IPS DF 6.9 (cell line): Measurements from ENCODE around the gene TFIP11.

ENCODE experiments used
- DNase-seq: peaks from one replicate; pipeline ENCODE4 v3.0.0-alpha.2; 2013; ENCODE audit warnings: low read depth, low spot score
- H3K27ac ChIP-seq: one replicate; pipeline ENCODE4 v1.5.1; 2013; ENCODE audit warnings: low read length, control low read depth
- H3K27me3 ChIP-seq: 2 replicates; pipeline ENCODE4 v1.6.1; 2013; ENCODE audit warnings: mild to moderate bottlenecking, low read length; ENCODE audit not compliant: control insufficient read depth, insufficient read depth
- H3K36me3 ChIP-seq: 2 replicates; pipeline ENCODE4 v1.6.1; 2013; ENCODE audit warnings: low read length; ENCODE audit not compliant: control insufficient read depth, insufficient read depth
- H3K4me1 ChIP-seq: 2 replicates; pipeline ENCODE4 v1.6.1; 2013; ENCODE audit warnings: low read length; ENCODE audit not compliant: control insufficient read depth, insufficient read depth
- H3K4me3 ChIP-seq: 2 replicates; pipeline ENCODE4 v1.5.1; 2013; ENCODE audit warnings: mild to moderate bottlenecking, low read length
- H3K9me3 ChIP-seq: 2 replicates; pipeline ENCODE4 v1.6.1; 2013; ENCODE audit warnings: low read length, inconsistent platforms; ENCODE audit not compliant: control insufficient read depth, insufficient read depth
- WGBS: extraction: QIAGEN DNeasy Blood & Tissue Kit; methylation state at CpG from one replicate; pipeline ENCODE4 v1.1.7; 2013; ENCODE audit warnings: mixed read lengths, missing lambda C conversion rate; ENCODE audit not compliant: insufficient read length, insufficient coverage; 5-methylcytosine and 5-hydroxymethylcytosine counted together

Gene TFIP11

GRCh38 chr22:26463688-26464087, 48.6 kb downstream of the TFIP11 start:
- Histone ChIP-seq H3K9me3 (no peaks in the 10 kb centered on the region), H3K27ac (no peak overlapping the region), H3K4me3 (no peak overlapping the region), H3K36me3 (peaks cover 34% of the 10 kb centered on the region; the same call in 1 of the 2 replicates), H3K27me3 (no peaks in the 10 kb centered on the region), H3K4me1 (no peaks in the 10 kb centered on the region)
- no CpG with 5 or more reads among the region's 9 CpGs for WGBS
- no peak for DNase-seq

DNA sequence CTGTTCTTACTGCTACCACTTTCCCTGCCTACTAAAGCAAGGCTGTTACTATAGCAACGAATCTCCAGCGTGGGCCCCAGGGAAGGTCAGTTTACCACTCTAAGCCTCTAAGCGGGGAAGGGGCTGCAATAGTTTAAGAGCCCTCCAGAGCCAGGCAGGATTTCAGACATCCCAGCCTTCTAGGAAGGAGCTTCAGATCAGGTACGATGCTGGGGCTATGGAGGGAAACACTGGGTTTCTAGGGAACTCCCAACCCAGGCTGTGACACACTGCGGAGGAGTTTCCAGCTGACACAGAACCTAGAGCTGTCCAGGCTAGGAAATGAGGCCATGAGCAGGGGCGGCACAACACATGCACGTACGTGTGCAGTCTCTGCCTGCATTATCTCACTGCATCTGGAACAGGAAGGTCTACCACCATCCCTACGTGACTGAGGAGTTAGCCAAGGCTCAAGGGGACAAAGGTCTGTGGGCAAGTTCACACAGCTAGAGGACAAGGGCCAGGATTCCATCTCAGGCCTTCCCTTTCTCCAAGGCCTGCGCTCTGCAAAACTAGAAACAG, 49.1 kb downstream of the TFIP11 start:
- Histone ChIP-seq H3K27me3 (no peaks in the 10 kb centered on the region), H3K9me3 (no peaks in the 10 kb centered on the region), H3K27ac (no peak overlapping the region), H3K4me1 (no peaks in the 10 kb centered on the region), H3K36me3 (peaks cover 32% of the 10 kb centered on the region; the same call in 1 of the 2 replicates), H3K4me3 (no peak overlapping the region)
- no peak for DNase-seq
- WGBS, result no CpG with 5 or more reads among the region's 10 CpGs

GRCh38 chr22:26462641-26463040, 49.6 kb downstream of the TFIP11 start:
- WGBS, result no CpG with 5 or more reads among the region's 3 CpGs
- Histone ChIP-seq H3K27me3 (no peaks in the 10 kb centered on the region), H3K27ac (no peak overlapping the region), H3K4me1 (no peaks in the 10 kb centered on the region), H3K36me3 (peaks cover 37% of the 10 kb centered on the region), H3K4me3 (no peak overlapping the region), H3K9me3 (no peaks in the 10 kb centered on the region)
- no peak for DNase-seq

DNA sequence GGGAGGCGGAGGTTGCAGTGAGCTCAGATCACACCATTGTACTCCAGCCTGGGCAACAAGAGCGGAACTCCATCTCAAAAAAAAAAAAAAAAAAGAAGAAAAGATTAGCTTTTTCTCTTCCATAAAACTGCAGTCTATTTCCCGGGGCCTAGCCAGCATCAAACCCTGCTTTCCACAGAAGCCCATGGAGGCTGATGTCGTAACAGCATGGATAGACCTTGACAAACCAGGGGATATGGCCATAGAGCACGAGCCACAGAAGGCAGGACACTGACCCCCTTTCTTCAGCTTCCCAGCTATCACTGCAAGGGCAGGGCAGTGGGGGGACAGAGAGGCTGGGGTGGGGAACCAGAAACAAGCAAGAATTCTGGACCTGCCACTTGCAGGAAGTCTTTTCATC, 50.2 kb downstream of the TFIP11 start:
- H3K4me1 ChIP-seq, result no peaks in the 10 kb centered on the region
- no peak for DNase-seq
- H3K27me3 ChIP-seq, result no peaks in the 10 kb centered on the region
- peaks cover 41% of the 10 kb centered on the region for H3K36me3 ChIP-seq
- no peak overlapping the region for H3K4me3 ChIP-seq
- H3K27ac ChIP-seq, result no peak overlapping the region
- H3K9me3 ChIP-seq, result no peaks in the 10 kb centered on the region
- WGBS, result no CpG with 5 or more reads among the region's 5 CpGs

GRCh38 chr22:26461188-26461810, 51.0 kb downstream of the TFIP11 start:
- H3K27me3 ChIP-seq, result no peaks in the 10 kb centered on the region
- H3K36me3 ChIP-seq, result peaks cover 41% of the 10 kb centered on the region
- H3K9me3 ChIP-seq, result no peaks in the 10 kb centered on the region
- no peaks in the 10 kb centered on the region for H3K4me1 ChIP-seq
- no CpG with 5 or more reads among the region's 3 CpGs for WGBS
- no peak overlapping the region for H3K27ac ChIP-seq
- DNase-seq, result peak; percentile 52
- H3K4me3 ChIP-seq, result no peak overlapping the region

DNA sequence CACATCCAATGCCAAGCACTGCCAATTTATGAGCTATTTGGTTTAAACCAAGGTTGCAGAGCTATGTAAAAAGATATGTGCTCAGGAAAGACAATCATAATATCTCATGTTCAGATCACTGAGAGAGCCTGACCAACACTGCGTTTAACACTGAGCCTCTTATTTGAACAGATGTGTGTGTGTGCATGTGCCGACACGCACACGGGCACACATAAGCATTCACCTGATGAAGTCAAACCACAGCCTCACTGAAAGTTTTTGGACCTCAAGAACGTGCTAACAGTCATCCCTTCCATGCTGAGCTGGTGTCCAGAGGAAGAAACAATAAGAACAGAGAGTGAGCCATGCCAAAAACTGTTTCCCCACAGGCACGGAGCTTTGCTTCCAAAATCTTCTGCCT, 52.1 kb downstream of the TFIP11 start:
- Histone ChIP-seq H3K27ac (no peak overlapping the region), H3K36me3 (peaks cover 31% of the 10 kb centered on the region)

DNA sequence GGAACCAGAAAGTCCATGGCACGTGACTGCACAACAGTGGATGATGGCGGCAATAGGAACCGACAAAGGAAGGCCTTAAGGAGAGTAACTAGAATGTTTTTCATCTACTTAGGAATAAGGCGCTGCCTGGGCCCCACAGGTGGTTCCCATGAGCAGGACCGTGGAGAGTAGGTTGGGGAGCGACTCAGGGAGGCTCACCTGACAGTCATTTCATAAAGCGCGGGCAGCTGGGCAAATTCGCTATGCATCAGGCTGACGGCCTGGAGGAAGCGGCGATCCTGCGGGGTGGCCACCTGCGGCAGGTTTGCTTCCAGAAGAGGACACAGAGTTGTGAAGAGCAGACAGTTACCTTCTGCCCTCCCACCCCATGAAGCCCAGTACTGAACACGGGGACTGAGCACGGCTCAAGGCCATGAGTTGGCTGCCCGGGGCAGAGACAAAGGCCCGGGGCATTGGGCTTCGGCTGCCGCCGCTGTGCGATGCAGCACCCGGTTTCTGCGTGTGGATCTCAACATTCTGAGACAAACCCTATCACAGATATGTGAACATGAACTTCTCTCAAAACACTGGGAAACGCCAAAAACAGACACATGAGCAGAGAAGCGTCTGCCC, 54.5 kb downstream of the TFIP11 start:
- no CpG with 5 or more reads among the region's 26 CpGs for WGBS
- Histone ChIP-seq H3K27ac (no peak overlapping the region), H3K36me3 (peaks cover 15% of the 10 kb centered on the region)

More for the DNA sequence above, 52.1 kb downstream of the TFIP11 start:
- Histone ChIP-seq H3K27me3 (no peaks in the 10 kb centered on the region), H3K9me3 (no peaks in the 10 kb centered on the region), H3K4me1 (no peaks in the 10 kb centered on the region), H3K4me3 (no peak overlapping the region)
- no peak for DNase-seq
- WGBS, result no CpG with 5 or more reads among the region's 6 CpGs

GRCh38 chr22:26453812-26454500, 58.3 kb downstream of the TFIP11 start:
- Histone ChIP-seq H3K9me3 (no peaks in the 10 kb centered on the region), H3K27me3 (no peaks in the 10 kb centered on the region), H3K36me3 (peaks cover 21% of the 10 kb centered on the region), H3K27ac (no peak overlapping the region), H3K4me3 (no peak overlapping the region), H3K4me1 (no peaks in the 10 kb centered on the region)
- DNase-seq, result no peak
- WGBS, result no CpG with 5 or more reads among the region's 5 CpGs

More for the DNA sequence above, 54.5 kb downstream of the TFIP11 start:
- no peak overlapping the region for H3K4me3 ChIP-seq
- no peaks in the 10 kb centered on the region for H3K9me3 ChIP-seq
- no peaks in the 10 kb centered on the region for H3K4me1 ChIP-seq
- DNase-seq, result no peak
- no peaks in the 10 kb centered on the region for H3K27me3 ChIP-seq

DNA sequence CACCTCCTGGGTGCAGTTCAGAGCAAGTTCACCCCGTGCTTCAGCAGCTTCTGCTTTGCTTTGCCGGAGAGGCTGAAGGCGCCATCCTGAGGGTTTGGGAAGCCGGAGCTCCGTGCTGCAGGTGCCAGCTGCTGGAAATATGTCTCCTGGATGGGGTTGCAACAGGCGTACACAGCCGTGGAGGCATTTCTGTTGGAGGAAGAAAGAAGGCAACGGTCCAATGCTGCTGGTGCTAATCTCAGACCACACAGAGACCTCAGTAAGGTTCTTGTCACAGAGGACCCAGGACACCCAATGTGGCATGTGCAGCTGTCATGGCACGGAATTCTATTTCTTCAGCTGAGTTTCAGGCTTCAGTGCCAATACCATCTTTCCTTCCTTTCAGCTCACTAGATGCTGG, 59.1 kb downstream of the TFIP11 start:
- H3K9me3 ChIP-seq, result no peaks in the 10 kb centered on the region
- no peak overlapping the region for H3K4me3 ChIP-seq
- H3K27ac ChIP-seq, result no peak overlapping the region
- H3K36me3 ChIP-seq, result peaks cover 20% of the 10 kb centered on the region
- H3K4me1 ChIP-seq, result no peaks in the 10 kb centered on the region
- no CpG with 5 or more reads among the region's 9 CpGs for WGBS
- H3K27me3 ChIP-seq, result no peaks in the 10 kb centered on the region
- DNase-seq, result no peak

DNA sequence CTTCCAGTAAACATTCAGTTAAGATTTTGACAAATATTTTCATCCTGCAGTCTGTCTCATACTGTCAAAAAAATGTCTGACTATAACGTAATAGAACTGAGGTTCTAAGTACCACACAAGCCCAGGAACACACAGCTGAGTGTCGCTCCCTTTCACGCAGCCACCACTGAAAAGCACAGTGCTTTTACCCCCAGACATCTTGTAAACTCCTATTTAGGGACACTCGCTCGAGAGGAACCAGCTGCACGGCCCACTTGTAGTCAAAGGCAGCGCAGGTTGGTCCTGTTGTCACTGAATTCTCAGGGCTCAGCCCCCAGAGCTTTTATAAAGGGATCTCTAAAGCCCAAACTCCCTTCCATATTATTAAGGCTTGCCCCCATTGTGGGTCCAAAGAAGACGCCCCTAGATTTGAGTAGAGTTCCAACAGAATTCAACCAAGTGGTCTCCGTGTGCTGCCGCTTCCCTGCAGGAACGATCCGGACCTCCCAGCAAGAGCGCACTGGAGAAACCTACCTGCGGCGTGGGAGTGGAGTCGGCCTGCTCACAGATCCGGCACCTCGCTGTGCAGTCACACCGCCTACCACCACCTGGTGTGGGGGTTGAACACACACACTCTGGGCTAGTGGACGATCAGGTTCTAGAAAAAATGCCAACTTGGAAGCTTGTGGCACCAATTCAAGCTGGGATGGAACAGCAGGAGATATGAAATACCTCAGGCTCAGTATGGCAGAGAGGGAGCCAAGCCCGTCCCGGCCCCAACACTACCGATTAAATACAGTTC, 59.8 kb downstream of the TFIP11 start:
- Histone ChIP-seq H3K4me1 (no peaks in the 10 kb centered on the region), H3K27me3 (no peaks in the 10 kb centered on the region), H3K27ac (no peak overlapping the region), H3K36me3 (peaks cover 12% of the 10 kb centered on the region), H3K9me3 (no peaks in the 10 kb centered on the region), H3K4me3 (no peak overlapping the region)
- no CpG with 5 or more reads among the region's 23 CpGs for WGBS
- no peak for DNase-seq
